NCI-H2107 treated with DMSO at 0.1 percent for 48 hours (cell line): ENCODE measurements around the gene RMI1.
"Not testable (repeated sequence)": the region's sequence is repeated elsewhere in the genome, so short reads cannot be mapped to it uniquely, and the experiment has no call there.

Source experiments
- DNase-seq: peaks from one replicate; lab custom pipeline; 2025; ENCODE audit not compliant: unreplicated experiment; lab: John Stamatoyannopoulos, UW

RMI1 gene

GRCh38 chr9:83980395-83981125, at the start of gene RMI1:
TSS of gene RMI1 (plus strand) at chr9:83980805. CDS start at chr9:84000987, 20,182 bp downstream.
- peak; percentile 93 for DNase-seq

- no peak for DNase-seq
These were observed 49.7 kb upstream of the RMI1 start for GRCh38 chr9:83930881-83931280.

GRCh38 chr9:83932011-83932410, 48.6 kb upstream of the RMI1 start:
- DNase-seq: no peak

- DNase-seq: no peak
These were observed 47.8 kb upstream of the RMI1 start for GRCh38 chr9:83932851-83933250.

GRCh38 chr9:83933790-83934189, 46.8 kb upstream of the RMI1 start:
- no peak for DNase-seq

GRCh38 chr9:83934569-83935275, 45.9 kb upstream of the RMI1 start:
- no peak for DNase-seq

GRCh38 chr9:83935276-83935935, 45.2 kb upstream of the RMI1 start:
- peak; percentile 61 for DNase-seq

- DNase-seq: no peak
These were observed 44.1 kb upstream of the RMI1 start for GRCh38 chr9:83936523-83936922.

- peak; percentile 62 for DNase-seq
These were observed 42.6 kb upstream of the RMI1 start for GRCh38 chr9:83937861-83938455.

GRCh38 chr9:83940590-83941303, 39.9 kb upstream of the RMI1 start:
- no peak for DNase-seq

- DNase-seq: not testable (repeated sequence)
These were observed 32.5 kb upstream of the RMI1 start for GRCh38 chr9:83948096-83948495.

GRCh38 chr9:83956086-83956435, 24.5 kb upstream of the RMI1 start:
- no peak for DNase-seq

- no peak for DNase-seq
These were observed 24.0 kb upstream of the RMI1 start for GRCh38 chr9:83956436-83957247.

GRCh38 chr9:83957248-83957513, 23.4 kb upstream of the RMI1 start:
- no peak for DNase-seq

GRCh38 chr9:83959061-83959460, 21.5 kb upstream of the RMI1 start:
- DNase-seq: no peak

- no peak for DNase-seq
These were observed 19.6 kb upstream of the RMI1 start for GRCh38 chr9:83960991-83961390.

- no peak for DNase-seq
These were observed 18.4 kb upstream of the RMI1 start for GRCh38 chr9:83962165-83962564.

- no peak for DNase-seq
These were observed 15.6 kb upstream of the RMI1 start for GRCh38 chr9:83964973-83965349.

- DNase-seq: peak; percentile 24
These were observed 15.0 kb upstream of the RMI1 start for GRCh38 chr9:83965350-83966208.

GRCh38 chr9:83966209-83966582, 14.4 kb upstream of the RMI1 start:
- DNase-seq: no peak
